ENCODE measurements around the gene TGIF2LX. TPM values are rescaled to one million over a fixed set of nuclear protein-coding genes. Genes with fewer than 3 reads are reported as not detected.
"Not testable (repeated sequence)": the region's sequence is repeated elsewhere in the genome, so short reads cannot be mapped to it uniquely, and the experiment has no call there.

TGIF2LX gene
- not detected in 2 replicates for total RNA-seq (2014; rRNA removed; shearing (Covaris generic))

DNA sequence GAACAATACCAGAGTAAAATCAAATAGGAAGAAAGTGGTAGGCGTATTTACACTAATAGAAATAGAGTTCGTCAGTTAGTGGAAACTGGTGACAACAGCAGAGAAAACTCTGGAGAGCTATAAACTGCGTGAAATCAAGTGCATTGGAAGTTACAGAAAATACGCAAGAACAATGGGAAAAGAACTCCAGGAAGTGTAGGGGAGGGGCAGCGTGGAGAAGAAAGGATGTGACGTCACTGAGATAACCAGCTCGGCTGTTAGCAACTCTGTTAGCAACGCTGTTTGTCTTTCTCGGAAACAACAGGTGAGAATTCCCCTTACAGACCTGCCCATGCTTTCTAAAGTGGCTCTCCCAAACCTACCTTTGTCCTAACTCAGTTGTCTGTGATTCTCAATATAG is at the start of gene TGIF2LX:
TGIF2LX (plus strand) TSS at position 244 of the 400 bp plus-strand sequence. CDS start 178 bp downstream, outside the sequence.
- DNase-seq (ENCODE audit: low spot score); in situ Hi-C loops (cut with HindIII; ENCODE audit: low sequenced_read_pairs): not testable (repeated sequence)

- DNase-seq (ENCODE audit: low spot score); in situ Hi-C loops (cut with HindIII; ENCODE audit: low sequenced_read_pairs): not testable (repeated sequence)
Observed at GRCh38 chrX:89922338-89922934, 728 bp downstream of the TGIF2LX start.

DNA sequence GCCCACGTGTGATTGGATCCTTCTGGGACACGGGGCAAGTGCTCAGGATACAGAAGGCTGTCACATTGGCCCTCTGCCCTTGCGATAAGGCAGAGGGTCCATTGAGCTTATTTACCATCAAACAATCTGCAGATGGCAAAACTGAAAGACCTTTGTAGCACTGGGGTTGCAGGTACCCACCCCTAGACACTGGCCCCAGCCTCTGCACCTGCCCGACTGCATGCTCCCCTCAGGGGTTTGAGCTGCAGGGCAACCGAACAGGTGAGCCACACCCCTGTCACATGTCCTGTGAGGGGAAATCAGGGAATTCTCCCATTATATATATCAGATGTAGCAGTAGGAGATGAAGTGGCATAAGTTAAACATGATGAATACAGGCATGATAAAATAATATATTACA is 21.4 kb downstream of the TGIF2LX start:
- in situ Hi-C loops (cut with HindIII; ENCODE audit: low sequenced_read_pairs); DNase-seq (ENCODE audit: low spot score): not testable (repeated sequence)

DNA sequence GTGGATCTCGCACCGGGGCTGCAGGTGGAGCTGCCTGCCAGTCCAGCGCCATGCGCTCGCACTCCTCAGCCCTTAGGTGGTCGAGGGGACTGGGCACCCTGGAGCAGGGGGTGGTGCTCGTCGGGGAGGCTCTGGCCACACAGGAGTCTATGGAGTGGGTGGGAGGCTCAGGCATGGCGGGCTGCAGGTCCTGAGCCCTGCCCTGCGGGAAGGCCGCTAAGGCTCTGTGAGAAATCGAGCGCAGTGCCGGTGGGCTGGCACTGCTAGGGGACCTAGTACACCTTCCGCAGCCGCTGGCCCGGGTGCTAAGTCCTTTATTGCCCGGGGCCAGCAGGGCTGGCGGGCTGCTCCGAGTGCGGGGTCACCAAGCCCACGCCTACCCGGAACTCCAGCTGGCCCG is 43.9 kb downstream of the TGIF2LX start:
- in situ Hi-C loops (cut with HindIII; ENCODE audit: low sequenced_read_pairs); DNase-seq (ENCODE audit: low spot score): not testable (repeated sequence)

Data from G401 (cell line).